Activated CD8-positive, alpha-beta T cell treated with anti-CD3 and anti-CD28 coated beads for 36 hours (primary cell): ENCODE measurements around the gene FAM171A2. TPM values are rescaled to one million over a fixed set of nuclear protein-coding genes. Genes with fewer than 3 reads are reported as not detected.
"Not testable (repeated sequence)": the region's sequence is repeated elsewhere in the genome, so short reads cannot be mapped to it uniquely, and the experiment has no call there.

Experiments
- ATAC-seq: fragments of 200-7000 bp; cut with Tn5 transposase; one replicate; pipeline ENCODE4 v1.10.0; 2021; ENCODE audit warnings: mild to moderate bottlenecking, moderate library complexity
- CTCF ChIA-PET: fragments of 350-600 bp; sonication (Branson Sonifier 250); formaldehyde crosslinking; loops from one replicate; lab custom pipeline; 2021; ENCODE audit warnings: antibody characterized with exemption; lab: Charles Lee
- POLR2A ChIA-PET: fragments of 350-600 bp; sonication (Branson Sonifier 250); formaldehyde crosslinking; loops from one replicate; lab custom pipeline; 2021; ENCODE audit warnings: antibody characterized with exemption; lab: Charles Lee
- DNase-seq: peaks from one replicate; pipeline ENCODE4 v3.0.0-alpha.2; 2020
- H3K27ac Mint-ChIP-seq: one replicate; pipeline ENCODE4 v1.8.0; 2021; ENCODE audit warnings: mild to moderate bottlenecking, mixed read lengths
- H3K27me3 Mint-ChIP-seq: one replicate; pipeline ENCODE4 v1.8.0; 2021; ENCODE audit warnings: mixed read lengths
- H3K36me3 Mint-ChIP-seq: one replicate; pipeline ENCODE4 v1.8.0; 2021; ENCODE audit warnings: low read depth, mixed read lengths
- H3K4me1 Mint-ChIP-seq: one replicate; pipeline ENCODE4 v1.8.0; 2021; ENCODE audit warnings: low read depth, mixed read lengths
- H3K4me3 Mint-ChIP-seq: one replicate; pipeline ENCODE4 v1.8.0; 2021; ENCODE audit warnings: mild to moderate bottlenecking, moderate library complexity, mixed read lengths
- H3K9me3 Mint-ChIP-seq: one replicate; pipeline ENCODE4 v1.8.0; 2021; ENCODE audit warnings: mixed read lengths
- intact Hi-C: fragments of 100-400 bp; cut with micrococcal nuclease; formaldehyde crosslinking; loops from one replicate; pipeline ENCODE4 v1.10.0; 2022
- total RNA-seq, 2 experiments: library from RNA; stranded (reverse); gene quantifications; one replicate each; pipeline ENCODE4 v1.2.3, GENCODE V29; 2021
- TF ChIP-seq, protein P1 (sequence below): fragments of 200-600 bp; IDR thresholded peaks from one replicate; pipeline ENCODE4 v1.8.0; 2022; ENCODE audit warnings: antibody characterized with exemption, mild to moderate bottlenecking

The FAM171A2 gene
- total RNA-seq, 2 experiments from 2014 or later: 0.43 to 0.78 TPM

GRCh38 chr17:44375196-44376017, 11.8 kb upstream of the FAM171A2 start:
- H3K9me3 Mint-ChIP-seq: no peaks in the 10 kb centered on the region
- no peak overlapping the region for H3K27ac Mint-ChIP-seq
- no peak overlapping the region for H3K4me3 Mint-ChIP-seq
- peaks cover 9% of the 10 kb centered on the region for H3K27me3 Mint-ChIP-seq
- POLR2A ChIA-PET: no interaction called here
- H3K4me1 Mint-ChIP-seq: no peaks in the 10 kb centered on the region
- DNase-seq (no peak), ATAC-seq (no peak)
- TF ChIP-seq, protein P1, sequence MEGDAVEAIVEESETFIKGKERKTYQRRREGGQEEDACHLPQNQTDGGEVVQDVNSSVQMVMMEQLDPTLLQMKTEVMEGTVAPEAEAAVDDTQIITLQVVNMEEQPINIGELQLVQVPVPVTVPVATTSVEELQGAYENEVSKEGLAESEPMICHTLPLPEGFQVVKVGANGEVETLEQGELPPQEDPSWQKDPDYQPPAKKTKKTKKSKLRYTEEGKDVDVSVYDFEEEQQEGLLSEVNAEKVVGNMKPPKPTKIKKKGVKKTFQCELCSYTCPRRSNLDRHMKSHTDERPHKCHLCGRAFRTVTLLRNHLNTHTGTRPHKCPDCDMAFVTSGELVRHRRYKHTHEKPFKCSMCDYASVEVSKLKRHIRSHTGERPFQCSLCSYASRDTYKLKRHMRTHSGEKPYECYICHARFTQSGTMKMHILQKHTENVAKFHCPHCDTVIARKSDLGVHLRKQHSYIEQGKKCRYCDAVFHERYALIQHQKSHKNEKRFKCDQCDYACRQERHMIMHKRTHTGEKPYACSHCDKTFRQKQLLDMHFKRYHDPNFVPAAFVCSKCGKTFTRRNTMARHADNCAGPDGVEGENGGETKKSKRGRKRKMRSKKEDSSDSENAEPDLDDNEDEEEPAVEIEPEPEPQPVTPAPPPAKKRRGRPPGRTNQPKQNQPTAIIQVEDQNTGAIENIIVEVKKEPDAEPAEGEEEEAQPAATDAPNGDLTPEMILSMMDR: no peak
- no peaks in the 10 kb centered on the region for H3K36me3 Mint-ChIP-seq
- intact Hi-C loops: no loop called here
- CTCF ChIA-PET: interaction anchor here (0.6 to 5.9 kb wide), 12 partner anchors 8 to 195 kb away, joined by 3 to 39 read pairs (median 4); partner anchors contain the start of gene FAM171A2

- POLR2A ChIA-PET: no interaction called here
- DNase-seq: no peak
- Mint-ChIP-seq H3K4me1 (no peaks in the 10 kb centered on the region), H3K36me3 (no peaks in the 10 kb centered on the region), H3K27ac (no peak overlapping the region), H3K9me3 (no peaks in the 10 kb centered on the region), H3K4me3 (no peak overlapping the region), H3K27me3 (peaks cover 11% of the 10 kb centered on the region)
- intact Hi-C loops: no loop called here
- TF ChIP-seq, protein P1: no peak
- CTCF ChIA-PET: interaction anchor here (0.6 to 5.9 kb wide), 6 partner anchors 12 to 196 kb away, joined by 3 to 39 read pairs (median 10); partner anchors contain the start of gene FAM171A2
- no peak for ATAC-seq
These were observed 10.9 kb upstream of the FAM171A2 start for GRCh38 chr17:44374306-44375195.

- intact Hi-C loops: no loop called here
- POLR2A ChIA-PET: interaction anchor here (1.5 kb wide), 1 partner anchor 10 kb away, joined by 3 read pairs; no protein-coding TSS in a partner anchor
- Mint-ChIP-seq H3K4me1 (no peaks in the 10 kb centered on the region), H3K9me3 (no peaks in the 10 kb centered on the region), H3K36me3 (no peaks in the 10 kb centered on the region), H3K27me3 (peaks cover 13% of the 10 kb centered on the region), H3K4me3 (no peak overlapping the region), H3K27ac (no peak overlapping the region)
- CTCF ChIA-PET: interaction anchor here (1.5 to 1.6 kb wide), 3 partner anchors 9 to 162 kb away, joined by 3 to 6 read pairs (median 4); partner anchors contain the start of gene FAM171A2
- DNase-seq (no peak), ATAC-seq (no peak)
- TF ChIP-seq, protein P1: no peak
These were observed 8.4 kb upstream of the FAM171A2 start for GRCh38 chr17:44372036-44372435.

GRCh38 chr17:44369414-44370023, 5.9 kb upstream of the FAM171A2 start:
- peak; percentile 55 for DNase-seq
- H3K27ac Mint-ChIP-seq, H3K36me3 Mint-ChIP-seq, POLR2A ChIA-PET, ATAC-seq, H3K9me3 Mint-ChIP-seq, H3K4me1 Mint-ChIP-seq, intact Hi-C loops: not testable (repeated sequence)
- CTCF ChIA-PET: interaction anchor here (1.1 kb wide), 1 partner anchor 14 kb away, joined by 4 read pairs; no protein-coding TSS in a partner anchor
- Mint-ChIP-seq H3K27me3 (peaks cover 22% of the 10 kb centered on the region), H3K4me3 (peak overlapping the region; percentile 57)

GRCh38 chr17:44368391-44369243, 5.0 kb upstream of the FAM171A2 start:
- intact Hi-C loops, H3K9me3 Mint-ChIP-seq: not testable (repeated sequence)

More at GRCh38 chr17:44368391-44369243, 5.0 kb upstream of the FAM171A2 start:
- POLR2A ChIA-PET, H3K27ac Mint-ChIP-seq, H3K4me1 Mint-ChIP-seq, H3K36me3 Mint-ChIP-seq, DNase-seq, ATAC-seq, H3K4me3 Mint-ChIP-seq: not testable (repeated sequence)
- CTCF ChIA-PET: interaction anchor here (1.8 to 2.9 kb wide), 2 partner anchors 8 to 14 kb away, joined by 6 to 13 read pairs; no protein-coding TSS in a partner anchor
- peaks cover 20% of the 10 kb centered on the region for H3K27me3 Mint-ChIP-seq
